Measurements from ENCODE around the gene REPIN1. TPM values are rescaled to one million over a fixed set of nuclear protein-coding genes. Genes with fewer than 3 reads are reported as not detected.
A peak's percentile ranks its signal among the peaks of the same experiment; 100 is the strongest.

REPIN1 gene
- total and polyA plus RNA-seq, 4 donors = 31.0 to 124 (median 87.9) TPM

GRCh38 chr7:150408393-150409299 lies 40.0 kb downstream of the REPIN1 start:
- WGBS (ENCODE audit: insufficient coverage) = 97% methylated on average over 15 of the region's 22 CpGs
- Histone ChIP-seq H3K36me3 (ENCODE audit: control insufficient read depth, insufficient read depth, low read length) (peaks cover 55% of the 10 kb centered on the region), H3K4me1 (ENCODE audit: control insufficient read depth, insufficient read depth, low read length) (peaks cover 42% of the 10 kb centered on the region), H3K4me3 (ENCODE audit: low read depth, low read length) (no peak overlapping the region), H3K27me3 (ENCODE audit: control insufficient read depth, insufficient read depth, low read length) (no peaks in the 10 kb centered on the region), H3K27ac (ENCODE audit: low read depth, low read length) (no peak overlapping the region), H3K9me3 (ENCODE audit: control insufficient read depth, insufficient read depth, low read length) (no peaks in the 10 kb centered on the region)
- no peak for DNase-seq (ENCODE audit: low read depth in 4 of 6, low spot score in 6 of 6)

- no peak for DNase-seq (ENCODE audit: low read depth in 4 of 6, low spot score in 6 of 6)
- Histone ChIP-seq H3K27ac (ENCODE audit: low read depth, low read length) (no peak overlapping the region), H3K36me3 (ENCODE audit: control insufficient read depth, insufficient read depth, low read length) (peaks cover 59% of the 10 kb centered on the region), H3K27me3 (ENCODE audit: control insufficient read depth, insufficient read depth, low read length) (no peaks in the 10 kb centered on the region), H3K4me1 (ENCODE audit: control insufficient read depth, insufficient read depth, low read length) (peaks cover 34% of the 10 kb centered on the region), H3K4me3 (ENCODE audit: low read depth, low read length) (no peak overlapping the region), H3K9me3 (ENCODE audit: control insufficient read depth, insufficient read depth, low read length) (no peaks in the 10 kb centered on the region)
- 84% methylated on average over 7 of the region's 10 CpGs for WGBS (ENCODE audit: insufficient coverage)
Observed at GRCh38 chr7:150409300-150410030, 40.8 kb downstream of the REPIN1 start.

GRCh38 chr7:150410131-150410530 lies 41.5 kb downstream of the REPIN1 start:
- DNase-seq (ENCODE audit: low read depth in 4 of 6, low spot score in 6 of 6) = no peak
- H3K27me3 ChIP-seq (ENCODE audit: control insufficient read depth, insufficient read depth, low read length) = no peaks in the 10 kb centered on the region
- no peaks in the 10 kb centered on the region for H3K9me3 ChIP-seq (ENCODE audit: control insufficient read depth, insufficient read depth, low read length)
- H3K36me3 ChIP-seq (ENCODE audit: control insufficient read depth, insufficient read depth, low read length) = peaks cover 60% of the 10 kb centered on the region
- peaks cover 29% of the 10 kb centered on the region for H3K4me1 ChIP-seq (ENCODE audit: control insufficient read depth, insufficient read depth, low read length)
- no peak overlapping the region for H3K4me3 ChIP-seq (ENCODE audit: low read depth, low read length)
- H3K27ac ChIP-seq (ENCODE audit: low read depth, low read length) = no peak overlapping the region
- WGBS (ENCODE audit: insufficient coverage) = 95% methylated on average over 7 of the region's 7 CpGs

- 59% methylated on average over 9 of the region's 10 CpGs for WGBS (ENCODE audit: insufficient coverage)
- no peak for DNase-seq (ENCODE audit: low read depth in 4 of 6, low spot score in 6 of 6)
- Histone ChIP-seq H3K4me1 (ENCODE audit: control insufficient read depth, insufficient read depth, low read length) (peaks cover 26% of the 10 kb centered on the region), H3K36me3 (ENCODE audit: control insufficient read depth, insufficient read depth, low read length) (peaks cover 60% of the 10 kb centered on the region), H3K27me3 (ENCODE audit: control insufficient read depth, insufficient read depth, low read length) (no peaks in the 10 kb centered on the region), H3K4me3 (ENCODE audit: low read depth, low read length) (no peak overlapping the region), H3K9me3 (ENCODE audit: control insufficient read depth, insufficient read depth, low read length) (no peaks in the 10 kb centered on the region), H3K27ac (ENCODE audit: low read depth, low read length) (peak overlapping the region; percentile 21)
Observed at GRCh38 chr7:150410680-150411346, 42.2 kb downstream of the REPIN1 start.

DNA sequence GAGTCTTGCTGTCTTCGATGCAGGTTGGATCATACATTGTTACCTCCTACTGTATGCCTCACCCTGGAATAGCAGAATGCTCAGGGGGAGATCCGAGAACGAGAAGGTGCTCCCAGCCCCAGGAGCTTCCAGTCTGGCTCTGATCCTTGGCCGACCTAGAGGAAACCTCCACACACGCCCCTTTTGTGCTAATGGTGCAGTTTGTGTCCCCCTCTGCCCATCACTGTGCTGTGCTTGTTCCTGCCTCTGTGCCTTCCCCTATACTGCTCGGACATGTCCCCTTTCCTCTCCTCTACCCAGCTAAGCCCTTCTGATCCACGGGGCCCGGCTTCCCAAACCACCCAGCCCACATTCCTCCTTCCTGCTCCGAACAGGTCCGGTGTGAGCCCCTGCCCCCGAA lies 43.0 kb downstream of the REPIN1 start:
- no peaks in the 10 kb centered on the region for H3K27me3 ChIP-seq (ENCODE audit: control insufficient read depth, insufficient read depth, low read length)
- 87% methylated on average over 11 of the region's 11 CpGs for WGBS (ENCODE audit: insufficient coverage)
- no peaks in the 10 kb centered on the region for H3K9me3 ChIP-seq (ENCODE audit: control insufficient read depth, insufficient read depth, low read length)
- H3K4me3 ChIP-seq (ENCODE audit: low read depth, low read length) = no peak overlapping the region
- no peak overlapping the region for H3K27ac ChIP-seq (ENCODE audit: low read depth, low read length)
- no peak for DNase-seq (ENCODE audit: low read depth in 4 of 6, low spot score in 6 of 6)
- H3K4me1 ChIP-seq (ENCODE audit: control insufficient read depth, insufficient read depth, low read length) = peaks cover 21% of the 10 kb centered on the region
- H3K36me3 ChIP-seq (ENCODE audit: control insufficient read depth, insufficient read depth, low read length) = peaks cover 60% of the 10 kb centered on the region

DNA sequence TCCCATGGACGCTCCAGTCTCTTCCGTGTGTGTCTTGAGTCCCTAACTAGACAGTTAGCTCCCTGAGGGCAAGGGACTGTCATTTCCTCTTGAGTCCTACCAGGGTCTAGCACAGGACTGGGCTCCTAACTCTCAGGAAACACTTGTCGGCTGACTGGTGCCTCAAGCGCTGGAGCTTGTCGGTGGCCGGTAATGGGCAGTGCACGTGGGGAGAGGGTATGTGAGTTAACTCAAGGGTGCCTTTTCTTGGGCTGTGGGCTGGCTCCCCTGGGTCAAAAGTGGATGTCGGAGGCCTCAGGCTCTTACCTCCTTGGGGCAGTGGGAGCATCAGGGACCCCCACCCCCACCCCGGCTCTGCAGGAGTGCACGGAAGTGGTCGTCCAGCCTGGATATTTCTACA lies 43.4 kb downstream of the REPIN1 start:
- Histone ChIP-seq H3K4me1 (ENCODE audit: control insufficient read depth, insufficient read depth, low read length) (peaks cover 18% of the 10 kb centered on the region), H3K9me3 (ENCODE audit: control insufficient read depth, insufficient read depth, low read length) (no peaks in the 10 kb centered on the region), H3K27ac (ENCODE audit: low read depth, low read length) (no peak overlapping the region), H3K36me3 (ENCODE audit: control insufficient read depth, insufficient read depth, low read length) (peaks cover 60% of the 10 kb centered on the region), H3K27me3 (ENCODE audit: control insufficient read depth, insufficient read depth, low read length) (no peaks in the 10 kb centered on the region), H3K4me3 (ENCODE audit: low read depth, low read length) (no peak overlapping the region)
- 97% methylated on average over 9 of the region's 11 CpGs for WGBS (ENCODE audit: insufficient coverage)
- no peak for DNase-seq (ENCODE audit: low read depth in 4 of 6, low spot score in 6 of 6)

DNA sequence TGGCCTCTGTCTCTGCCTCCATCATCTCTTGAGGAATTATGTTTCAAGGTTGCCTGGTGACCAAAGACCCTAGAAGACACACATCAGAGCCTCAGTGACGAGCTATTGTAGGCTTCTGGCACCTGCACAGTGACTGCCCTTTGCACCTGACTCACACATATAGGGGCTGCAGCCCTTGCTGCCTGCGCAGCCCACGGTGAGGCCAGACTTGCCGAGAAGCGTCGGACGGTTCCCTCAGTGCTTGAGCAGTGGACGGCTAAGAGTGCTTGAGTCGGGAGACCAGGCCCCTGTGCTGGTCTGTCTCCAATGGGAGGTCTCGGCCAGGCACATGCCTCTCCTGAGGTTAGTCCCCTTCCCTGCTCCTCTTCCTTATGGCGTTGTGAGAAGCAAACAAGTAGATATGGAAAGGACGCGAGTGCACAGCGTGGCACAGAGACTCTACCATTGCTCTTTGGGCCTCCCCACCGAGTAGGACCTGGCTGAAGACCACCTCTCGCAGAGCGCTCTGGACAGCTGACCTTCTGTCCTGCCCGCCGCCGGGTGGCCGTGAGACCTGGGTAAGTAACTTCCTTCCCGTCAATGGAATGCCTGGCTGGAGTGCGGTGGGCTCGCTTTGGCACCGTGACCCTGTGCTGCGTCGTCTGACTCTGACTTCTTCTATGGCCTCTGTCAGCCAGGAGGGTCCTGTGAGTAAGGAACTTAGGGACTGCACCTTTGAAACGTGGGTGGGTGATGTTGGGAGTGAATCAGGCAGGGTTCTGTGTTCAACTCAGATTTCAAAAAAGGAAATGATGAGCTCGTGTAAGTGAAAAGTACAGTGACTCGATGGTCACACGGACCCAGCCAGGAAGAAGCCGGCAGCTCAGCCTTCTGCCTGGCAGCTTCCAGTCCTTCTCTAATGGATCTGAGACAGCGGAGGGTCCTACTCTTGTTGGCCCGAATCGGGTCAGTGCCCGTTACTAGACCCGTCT lies 44.2 kb downstream of the REPIN1 start:
- 91% methylated on average over 35 of the region's 37 CpGs for WGBS (ENCODE audit: insufficient coverage)
- H3K27me3 ChIP-seq (ENCODE audit: control insufficient read depth, insufficient read depth, low read length) = no peaks in the 10 kb centered on the region
- peaks cover 15% of the 10 kb centered on the region for H3K4me1 ChIP-seq (ENCODE audit: control insufficient read depth, insufficient read depth, low read length)
- DNase-seq (ENCODE audit: low read depth in 4 of 6, low spot score in 6 of 6) = no peak
- H3K36me3 ChIP-seq (ENCODE audit: control insufficient read depth, insufficient read depth, low read length) = peaks cover 55% of the 10 kb centered on the region
- H3K27ac ChIP-seq (ENCODE audit: low read depth, low read length) = no peak overlapping the region
- no peaks in the 10 kb centered on the region for H3K9me3 ChIP-seq (ENCODE audit: control insufficient read depth, insufficient read depth, low read length)
- no peak overlapping the region for H3K4me3 ChIP-seq (ENCODE audit: low read depth, low read length)

- H3K27ac ChIP-seq (ENCODE audit: low read depth, low read length) = no peak overlapping the region
- no peaks in the 10 kb centered on the region for H3K9me3 ChIP-seq (ENCODE audit: control insufficient read depth, insufficient read depth, low read length)
- no peaks in the 10 kb centered on the region for H3K27me3 ChIP-seq (ENCODE audit: control insufficient read depth, insufficient read depth, low read length)
- WGBS (ENCODE audit: insufficient coverage) = 87% methylated on average over 10 of the region's 11 CpGs
- no peak for DNase-seq (ENCODE audit: low read depth in 4 of 6, low spot score in 6 of 6)
- peaks cover 46% of the 10 kb centered on the region for H3K36me3 ChIP-seq (ENCODE audit: control insufficient read depth, insufficient read depth, low read length)
- H3K4me1 ChIP-seq (ENCODE audit: control insufficient read depth, insufficient read depth, low read length) = peaks cover 15% of the 10 kb centered on the region
- no peak overlapping the region for H3K4me3 ChIP-seq (ENCODE audit: low read depth, low read length)
Observed at GRCh38 chr7:150413640-150414081, 45.0 kb downstream of the REPIN1 start.

Measured in spinal cord (tissue), 10 donors.